GM12878 (cell line): Measurements from ENCODE around the gene IL18R1. TPM values are rescaled to one million over a fixed set of nuclear protein-coding genes. Genes with fewer than 3 reads are reported as not detected.

Experiments
- ATAC-seq: fragments of 200-7000 bp; cut with Tn5 transposase; 3 replicates; pipeline ENCODE4 v1.9.1; 2020; ENCODE audit warnings: mild to moderate bottlenecking, moderate library complexity
- BruUV-seq: library from RNA; stranded (reverse); fragments of 400-500 nt; replicated peaks from 2 replicates; lab custom pipeline; 2021; lab: Mats Ljungman, UMichigan
- CTCF ChIA-PET: fragments of 300-600 bp; sonication (Branson Sonifier 250); formaldehyde crosslinking; extraction: SDS; loops from one replicate; lab custom pipeline; 2021; ENCODE audit warnings: inconsistent platforms; lab: Yijun Ruan, JAX
- POLR2A ChIA-PET: fragments of 350-600 bp; formaldehyde crosslinking; extraction: SDS; loops from one replicate; lab custom pipeline; 2021; ENCODE audit warnings: inconsistent platforms; lab: Charles Lee
- RAD21 ChIA-PET: fragments of 300-600 bp; sonication (Branson Sonifier 250); formaldehyde crosslinking; loops from one replicate; lab custom pipeline; 2023; ENCODE audit warnings: antibody characterized with exemption; ENCODE audit not compliant: unreplicated experiment; lab: Charles Lee
- SMC1A ChIA-PET: fragments of 300-600 bp; sonication (Branson Sonifier 250); formaldehyde crosslinking; loops from one replicate; lab custom pipeline; 2023; ENCODE audit not compliant: unreplicated experiment, uncharacterized antibody; lab: Charles Lee
- DNase-seq: peaks from one replicate; pipeline ENCODE4 v3.0.0-alpha.2; 2011; ENCODE audit warnings: low read depth, low spot score
- FAIRE-seq: peaks from 3 replicates; lab custom pipeline; 2011; peaks lifted over from hg19 to GRCh38; lab: Jason Lieb, UNC
- H2AFZ ChIP-seq: 2 replicates; pipeline ENCODE4 v1.6.0; 2011; ENCODE audit warnings: low read depth, low read length, control low read depth; ENCODE audit not compliant: control insufficient read depth
- H3K27ac ChIP-seq: 2 replicates; pipeline ENCODE4 v1.5.1; 2011; ENCODE audit warnings: control low read depth; ENCODE audit not compliant: control insufficient read depth, insufficient read depth
- H3K27me3 ChIP-seq, 2 experiments: replicated peaks in 1 of 2; 2 replicates each; pipeline versions ENCODE4 v1.6.0 to v1.6.1; 2011; ENCODE audit warnings: low read length in 1 of 2; ENCODE audit not compliant: control insufficient read depth in 2 of 2, insufficient read depth in 2 of 2
- H3K36me3 ChIP-seq, 2 experiments: 2 replicates each; pipeline ENCODE4 v1.5.1; 2011; ENCODE audit warnings: low read length in 1 of 2; ENCODE audit not compliant: control insufficient read depth in 2 of 2, insufficient read depth in 2 of 2
- H3K4me1 ChIP-seq: 2 replicates; pipeline ENCODE4 v1.6.1; 2011; ENCODE audit warnings: mild to moderate bottlenecking, low read length, moderate library complexity, mixed read lengths; ENCODE audit not compliant: control insufficient read depth, insufficient read depth
- H3K4me2 ChIP-seq: 2 replicates; pipeline ENCODE4 v1.6.0; 2011; ENCODE audit warnings: control low read depth; ENCODE audit not compliant: control insufficient read depth, insufficient read depth
- H3K4me3 ChIP-seq: fragments of 200-600 bp; sonication (generic); 2 replicates; pipeline ENCODE4 v1.5.1; 2016
- H3K79me2 ChIP-seq: 2 replicates; pipeline ENCODE4 v1.6.0; 2011; ENCODE audit warnings: low read length; ENCODE audit not compliant: control insufficient read depth, insufficient read depth
- H3K9ac ChIP-seq: 2 replicates; pipeline ENCODE4 v1.8.0; 2011; ENCODE audit warnings: low read length, control low read depth, mixed read lengths; ENCODE audit not compliant: control insufficient read depth, insufficient read depth
- H3K9me3 ChIP-seq: replicated peaks from 3 replicates; pipeline ENCODE4 v1.5.1; 2011; ENCODE audit warnings: mild to moderate bottlenecking, low read length; ENCODE audit not compliant: control insufficient read depth, insufficient read depth
- H4K20me1 ChIP-seq: 2 replicates; pipeline ENCODE4 v1.6.0; 2011; ENCODE audit not compliant: control insufficient read depth, insufficient read depth
- BCL3 ChIP-seq: IDR thresholded peaks from 2 replicates; pipeline ENCODE4 v1.6.1; 2011; ENCODE audit warnings: borderline replicate concordance, low read depth, mild to moderate bottlenecking, moderate library complexity, low read length; ENCODE audit not compliant: insufficient read depth, poor library complexity, severe bottlenecking
- BHLHE40 ChIP-seq, 2 experiments: fragments of 450-650 bp in 1 of 2; IDR thresholded peaks; 2 replicates each; pipeline ENCODE4 v1.6.1; 2011 to 2017; ENCODE audit warnings: low read depth in 2 of 2, borderline replicate concordance in 1 of 2, improper control_type of control experiment in 1 of 2, low read length in 1 of 2, mild to moderate bottlenecking in 1 of 2
- EZH2 ChIP-seq: IDR thresholded peaks from 2 replicates; pipeline ENCODE4 v1.6.1; 2012; ENCODE audit warnings: low read depth, mild to moderate bottlenecking, control low read depth, inconsistent platforms, low read length, borderline replicate concordance; ENCODE audit not compliant: control insufficient read depth
- PKNOX1 ChIP-seq: fragments of 450-650 bp; IDR thresholded peaks from 2 replicates; pipeline ENCODE4 v1.6.1; 2016; ENCODE audit warnings: mild to moderate bottlenecking
- RUNX3 ChIP-seq: IDR thresholded peaks from 2 replicates; pipeline ENCODE4 v1.6.1; 2012; ENCODE audit warnings: low read length, inconsistent platforms
- WGBS: methylation state at CpG from one replicate; pipeline ENCODE4 v1.1.6; 2016; ENCODE audit warnings: low lambda C conversion rate; ENCODE audit not compliant: insufficient replicate concordance, insufficient coverage; ENCODE audit errors: missing lambda C conversion rate; 5-methylcytosine and 5-hydroxymethylcytosine counted together
- in situ Hi-C: fragments of 300-500 bp; cut with MboI; formaldehyde crosslinking; loops from 9 replicates; pipeline ENCODE4 v1.14.3; 2018; ENCODE audit warnings: mixed read lengths
- intact Hi-C: fragments of 100-400 bp; cut with micrococcal nuclease; formaldehyde crosslinking; loops from one replicate; pipeline ENCODE4 v1.14.2; 2022; ENCODE audit not compliant: unreplicated experiment
- polyA plus RNA-seq, 11 experiments: library from polyadenylated mRNA; depleted of rRNA in 4 of 11; unstranded in 6 of 11; stranded (reverse) in 5 of 11; fragments of >200 nt; fragmentation: Nextera tagmentation in 4 of 11; fragmentation: Illumina TruSeq in 1 of 11; extraction: Ambion mirVana in 4 of 11; extraction: Trizol in 1 of 11; gene quantifications; 1 replicate in 1 of 11; 2 replicates in 10 of 11; pipeline versions ENCODE4 v1.2.1 to v1.2.3, GENCODE V29; 2011 to 2016; ENCODE audit warnings: inconsistent platforms in 2 of 11, missing spikeins in 2 of 11, low read depth in 1 of 11
- total RNA-seq, 4 experiments: library from RNA; depleted of rRNA in 3 of 4; stranded (reverse); fragments of >200 nt in 3 of 4; fragmentation: Illumina TruSeq in 1 of 4; extraction: Trizol in 1 of 4; gene quantifications; 2 replicates each; pipeline versions ENCODE4 v1.2.1 to v1.2.3, GENCODE V29; 2013 to 2021

IL18R1 gene
- total and polyA plus RNA-seq, 10 of the 15 experiments (the other 5 are each of a cell fraction or from before 2014, with no cell fraction given), result 3.5 to 15.5 (median 11.1) TPM

- ATAC-seq, result peak; percentile 71
Measured at GRCh38 chr2:102337481-102338386, 17.9 kb upstream of the IL18R1 start.

More at GRCh38 chr2:102337481-102338386, 17.9 kb upstream of the IL18R1 start:
- FAIRE-seq (no peak), DNase-seq (no peak)
- no peak overlapping the region for H3K27ac ChIP-seq
- H3K27me3 ChIP-seq, result peaks cover 0 to 5% of the 10 kb centered on the region in 2 experiments; a peak in 1 of 4 replicates
- H3K36me3 ChIP-seq, result no peaks in the 10 kb centered on the region
- no peaks in the 10 kb centered on the region for H3K4me1 ChIP-seq
- no peaks in the 10 kb centered on the region for H3K9me3 ChIP-seq
- ChIA-PET CTCF (no interaction called here), SMC1A (interaction anchor here (1.4 kb wide), 1 partner anchor 16 kb away, joined by 3 read pairs; no protein-coding TSS in a partner anchor), POLR2A (interaction anchor here (0.5 kb wide), 1 partner anchor 943 kb away, joined by 3 read pairs; no protein-coding TSS in a partner anchor)
- no peak overlapping the region for H3K9ac ChIP-seq
- H3K79me2 ChIP-seq, result no peaks in the 10 kb centered on the region
- in situ Hi-C loops, result no loop called here
- 13% methylated on average over 3 of the region's 3 CpGs for WGBS
- no peak overlapping the region for H3K4me2 ChIP-seq
- no TSS peak for BruUV-seq
- H2AFZ ChIP-seq, result no peak overlapping the region
- no peaks in the 10 kb centered on the region for H4K20me1 ChIP-seq
- no peak overlapping the region for H3K4me3 ChIP-seq
- TF ChIP-seq RUNX3 (no peak), BHLHE40 (IDR thresholded peaks at IDR 0.05; ENCODE audit: borderline replicate concordance in 1 of 2, low read depth in 2 of 2, low read length in 1 of 2) (no peak), BCL3 (peak; percentile 29), PKNOX1 (no peak), EZH2 (no peak)
- TF ChIP-seq, all 136 proteins: peak for 1
- intact Hi-C loops, result no loop called here
- RAD21 ChIA-PET, result no interaction called here
